Measurements from ENCODE around the gene LRFN4.
"Not testable (repeated sequence)": the region's sequence is repeated elsewhere in the genome, so short reads cannot be mapped to it uniquely, and the experiment has no call there.

The LRFN4 gene

DNA sequence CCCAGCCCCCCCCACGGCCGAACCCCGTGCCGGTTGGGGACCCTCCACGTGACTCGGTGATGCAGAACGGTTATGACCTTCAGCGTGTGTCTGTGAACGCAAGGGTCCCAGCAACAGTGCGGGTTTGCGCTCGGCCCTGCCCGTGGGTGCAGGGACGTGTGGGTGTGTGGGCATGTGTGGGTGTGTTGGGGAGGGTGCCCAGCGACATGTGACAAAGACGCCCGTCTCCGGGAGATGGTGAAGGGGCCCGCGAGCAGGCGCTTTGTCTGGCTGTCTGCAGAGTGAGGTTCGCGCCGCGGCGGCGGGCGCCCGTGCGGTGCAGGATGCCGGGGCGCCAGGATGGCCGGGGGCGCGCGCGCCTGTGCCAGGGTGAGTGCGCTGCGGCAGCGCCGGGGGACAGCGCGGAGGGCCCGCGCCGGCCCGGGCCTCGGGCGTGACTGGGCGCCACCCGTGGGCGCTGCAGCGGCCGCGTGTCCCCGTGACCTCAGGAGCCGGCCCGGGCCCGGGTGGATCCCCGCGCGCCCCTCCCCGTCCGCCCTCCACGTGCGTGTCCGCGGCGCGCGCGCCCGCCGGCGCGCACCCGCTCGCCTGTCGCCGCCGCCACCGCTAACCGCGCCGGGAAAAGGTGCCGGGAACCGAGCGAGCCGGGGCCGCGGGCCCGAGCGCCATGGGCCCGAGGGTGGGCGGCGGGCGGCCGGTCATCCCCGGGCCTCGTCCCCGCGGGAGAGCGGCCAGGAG is at the start of gene LRFN4:
Gene LRFN4, plus strand, starts transcription at position 569 of the 738 bp plus-strand sequence. CDS start 681 bp downstream, outside the sequence.
- peak; percentile 88 for DNase-seq

DNA sequence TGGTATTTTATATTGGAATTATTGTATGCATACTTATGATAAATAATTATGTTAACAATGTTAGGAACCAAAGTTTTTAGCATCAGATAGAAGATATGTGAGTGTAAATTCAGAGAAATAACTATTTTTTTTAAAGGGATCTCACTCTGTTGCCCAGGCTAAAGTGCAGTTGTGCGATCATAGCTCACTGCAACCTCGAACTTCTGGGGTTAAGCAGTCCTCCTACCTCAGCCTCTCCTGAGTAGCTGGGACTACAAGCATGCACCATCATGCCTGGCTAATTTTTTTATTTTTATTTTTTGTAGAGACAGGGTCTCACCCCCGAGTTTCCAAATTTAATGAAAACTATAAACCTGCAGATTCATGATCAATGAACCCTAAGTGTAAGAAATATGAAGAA is 47.3 kb upstream of the LRFN4 start:
- no peak for DNase-seq

DNA sequence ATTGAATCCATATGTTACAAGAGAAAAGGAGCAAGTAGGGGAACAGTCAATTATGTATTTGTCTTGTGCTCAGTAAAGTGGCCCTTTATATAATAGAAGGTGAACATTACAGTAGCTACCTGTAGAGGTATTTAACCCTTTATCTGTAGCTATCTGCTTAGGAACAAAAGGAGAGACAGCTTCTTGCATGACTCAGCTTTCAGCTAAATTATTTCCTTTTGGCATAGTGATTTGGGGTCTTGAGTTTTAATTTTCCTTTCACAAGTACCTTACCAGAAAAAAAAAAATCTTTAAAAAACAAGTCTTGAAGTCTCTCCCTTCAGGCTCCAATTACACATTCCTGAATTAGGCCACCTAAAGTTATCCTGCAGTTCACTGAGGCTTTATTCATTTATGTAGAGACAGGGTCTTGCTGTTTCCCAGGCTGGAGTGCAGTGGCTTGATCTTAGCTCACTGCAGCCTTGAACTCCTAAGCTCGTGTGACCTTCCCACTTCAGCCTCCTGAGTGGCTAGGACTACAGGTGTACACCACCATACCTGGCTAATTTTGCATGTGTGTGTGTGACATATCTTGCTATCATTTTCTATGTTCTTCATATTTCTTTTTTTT is 46.2 kb upstream of the LRFN4 start:
- DNase-seq = no peak

DNA sequence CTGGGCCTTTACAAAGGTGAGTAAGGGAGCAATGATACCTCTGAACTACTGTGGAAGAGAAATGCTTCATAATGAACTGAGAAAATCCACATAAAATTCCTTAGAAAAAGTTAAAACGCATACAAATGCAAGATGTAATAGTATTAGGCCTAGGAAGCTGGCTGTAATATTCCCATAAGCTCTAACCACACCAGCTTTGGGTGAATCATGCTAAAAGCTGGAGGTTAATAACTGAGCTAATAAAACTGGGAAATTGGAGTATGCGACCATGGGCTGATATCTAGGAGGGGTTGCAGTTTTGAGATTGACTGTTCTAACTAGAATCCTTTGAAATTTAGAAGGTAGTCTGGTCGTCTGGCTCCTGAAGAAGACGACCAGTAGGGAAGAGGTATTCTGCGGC is 42.2 kb upstream of the LRFN4 start:
- no peak for DNase-seq

DNA sequence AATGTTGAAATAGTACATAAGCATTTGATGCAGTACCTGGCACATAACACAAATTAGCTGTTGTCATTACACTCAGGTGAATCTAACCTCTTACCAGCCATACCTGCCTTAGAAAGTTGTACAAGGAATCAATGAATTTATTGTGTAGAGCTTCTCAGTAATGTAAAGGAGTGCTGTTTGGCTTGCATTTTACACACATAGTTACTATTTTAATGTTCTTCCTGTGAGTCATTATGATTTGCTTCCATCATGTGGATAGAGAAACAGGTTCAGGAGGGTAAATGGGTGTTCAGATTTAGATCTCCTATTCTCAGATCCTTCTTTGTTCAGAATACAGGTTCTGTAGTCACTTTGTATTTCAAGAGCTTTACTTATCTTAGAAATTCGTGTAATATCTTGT is 41.2 kb upstream of the LRFN4 start:
- DNase-seq = no peak

DNA sequence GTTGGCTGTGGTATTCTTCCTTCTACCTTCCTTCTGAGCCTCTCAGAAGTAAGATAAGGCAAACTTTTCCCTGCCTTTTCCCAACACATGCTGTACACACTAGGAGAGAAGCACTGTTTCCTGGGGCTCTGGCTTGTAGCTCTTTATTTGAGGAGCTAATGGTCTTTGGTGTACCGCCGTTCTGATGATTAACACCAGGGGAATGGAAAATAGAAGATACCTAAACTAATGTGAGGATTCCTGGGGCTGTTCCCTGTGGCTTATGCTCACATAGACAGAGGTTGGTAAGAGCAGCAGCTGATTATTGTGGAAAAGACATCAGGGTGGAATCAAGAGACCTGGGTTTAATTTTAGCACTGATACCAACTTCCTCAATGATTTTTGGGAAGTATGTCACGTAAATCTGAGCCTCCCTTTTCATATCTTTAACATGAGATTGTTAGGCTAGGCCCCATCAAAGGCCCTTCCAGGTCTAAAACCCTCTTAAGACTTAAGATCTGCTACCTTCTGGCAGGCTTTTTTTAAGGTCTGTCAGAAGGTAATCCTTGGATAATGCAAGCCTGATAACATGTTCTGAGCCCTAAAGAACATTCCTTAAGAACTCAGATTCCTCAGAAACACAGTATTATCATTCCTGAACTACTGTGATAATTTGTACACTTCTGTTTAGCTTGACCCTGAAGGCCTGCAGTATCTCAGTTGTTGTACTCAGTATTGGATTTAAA is 38.5 kb upstream of the LRFN4 start:
- DNase-seq = no peak

DNA sequence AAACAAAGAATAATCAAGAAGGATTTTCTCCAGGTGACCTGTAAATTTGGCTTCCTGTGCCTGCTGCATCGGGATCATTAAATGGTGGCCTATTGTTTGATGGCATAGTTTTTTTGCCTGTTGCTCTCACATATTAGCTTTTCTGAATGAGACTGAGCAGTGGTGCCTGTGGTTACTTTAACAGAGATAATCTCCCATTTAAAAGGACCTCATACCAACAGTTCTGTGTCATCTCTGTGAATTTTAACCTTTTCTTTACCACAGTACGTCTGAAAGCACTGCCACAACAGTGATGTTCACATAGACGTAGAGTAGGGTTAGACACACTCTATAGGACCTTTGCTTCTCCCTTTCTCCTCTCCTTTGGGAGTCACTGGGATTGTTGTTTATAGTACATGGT is 36.5 kb upstream of the LRFN4 start:
- no peak for DNase-seq

DNA sequence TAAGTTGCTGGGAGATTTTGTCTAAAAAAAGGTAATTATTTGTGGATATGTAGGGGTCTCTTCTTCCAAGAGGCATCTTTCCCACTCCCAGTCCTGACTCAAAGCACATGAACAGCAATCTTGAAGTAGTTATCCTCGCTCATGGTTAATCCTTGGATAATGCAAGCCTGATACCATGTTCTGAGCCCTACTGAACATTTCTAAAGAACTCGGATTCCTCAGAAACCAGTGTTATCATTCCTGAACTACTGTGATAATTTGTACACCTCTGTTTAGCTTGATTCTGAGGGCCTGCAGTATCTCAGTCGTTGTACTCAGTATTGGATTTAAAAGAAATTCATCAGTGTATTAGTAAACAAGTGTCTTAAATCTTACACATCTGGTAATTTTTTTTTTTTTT is 36.0 kb upstream of the LRFN4 start:
- DNase-seq = no peak

DNA sequence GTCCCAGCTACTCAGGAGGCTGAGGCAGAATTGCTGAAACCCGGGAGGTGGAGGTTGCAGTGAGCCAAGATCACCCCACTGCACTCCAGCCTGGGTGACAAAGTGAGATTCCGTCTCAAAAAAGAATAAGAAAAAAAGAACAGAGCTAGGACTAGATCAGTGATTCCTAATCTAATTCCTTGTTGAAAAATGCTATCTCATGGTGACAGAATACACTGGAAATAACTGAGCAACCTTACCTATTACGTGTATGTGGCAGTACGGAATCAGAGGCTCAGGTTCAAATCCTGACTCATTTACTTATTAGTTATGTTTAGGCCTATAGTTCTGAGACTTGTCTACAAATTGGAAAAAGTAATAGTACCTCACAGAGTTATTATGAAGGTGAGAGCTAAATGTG is 33.2 kb upstream of the LRFN4 start:
- no peak for DNase-seq

DNA sequence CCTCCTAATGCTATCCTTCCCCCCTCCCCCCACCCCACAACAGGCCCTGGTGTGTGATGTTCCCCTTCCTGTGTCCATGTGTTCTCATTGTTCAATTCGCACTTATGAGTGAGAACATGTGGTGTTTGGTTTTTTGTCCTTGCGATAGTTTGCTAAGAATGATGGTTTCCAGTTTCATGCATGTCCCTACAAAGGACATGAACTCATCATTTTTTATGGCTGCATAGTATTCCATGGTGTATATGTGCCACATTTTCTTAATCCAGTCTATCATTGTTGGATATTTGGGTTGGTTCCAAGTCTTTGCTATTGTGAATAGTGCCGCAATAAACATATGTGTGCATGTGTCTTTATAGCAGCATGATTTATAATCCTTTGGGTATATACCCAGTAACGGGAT is 32.3 kb upstream of the LRFN4 start:
- DNase-seq = not testable (repeated sequence)

DNA sequence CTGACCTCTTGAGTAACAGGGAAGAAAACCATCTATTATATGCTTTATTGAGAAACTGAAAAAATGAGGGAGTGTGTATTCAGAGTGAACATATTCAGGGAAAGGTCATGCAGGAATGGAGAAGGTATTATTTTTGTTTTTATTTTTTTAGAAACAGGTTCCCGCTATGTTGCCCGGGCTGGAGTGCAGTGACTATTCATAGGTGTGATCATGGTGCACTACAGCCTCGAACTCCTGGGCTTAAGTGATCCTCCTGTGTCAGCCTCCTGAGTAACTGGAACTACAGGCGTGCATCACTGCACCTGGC is 22.4 kb upstream of the LRFN4 start:
- no peak for DNase-seq

DNA sequence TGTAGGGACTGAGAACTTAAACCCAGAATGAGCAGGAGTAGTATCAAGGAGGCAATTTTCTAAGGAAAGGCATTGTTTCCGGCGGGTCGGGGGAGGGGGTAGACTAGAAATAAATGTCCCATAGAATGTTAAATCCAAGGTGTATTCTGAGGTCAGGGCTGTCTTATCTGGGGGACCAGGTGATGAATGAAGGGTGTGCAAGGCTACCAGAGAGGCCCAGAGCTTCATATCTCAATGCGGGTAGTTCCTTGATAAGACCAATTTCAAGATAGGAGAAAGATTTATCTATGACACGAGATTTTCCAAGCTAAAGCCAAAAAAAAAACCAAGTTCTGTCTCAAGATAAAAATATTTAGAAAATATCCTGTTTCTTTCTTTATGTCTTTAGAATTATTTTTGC is 21.9 kb upstream of the LRFN4 start:
- no peak for DNase-seq

DNA sequence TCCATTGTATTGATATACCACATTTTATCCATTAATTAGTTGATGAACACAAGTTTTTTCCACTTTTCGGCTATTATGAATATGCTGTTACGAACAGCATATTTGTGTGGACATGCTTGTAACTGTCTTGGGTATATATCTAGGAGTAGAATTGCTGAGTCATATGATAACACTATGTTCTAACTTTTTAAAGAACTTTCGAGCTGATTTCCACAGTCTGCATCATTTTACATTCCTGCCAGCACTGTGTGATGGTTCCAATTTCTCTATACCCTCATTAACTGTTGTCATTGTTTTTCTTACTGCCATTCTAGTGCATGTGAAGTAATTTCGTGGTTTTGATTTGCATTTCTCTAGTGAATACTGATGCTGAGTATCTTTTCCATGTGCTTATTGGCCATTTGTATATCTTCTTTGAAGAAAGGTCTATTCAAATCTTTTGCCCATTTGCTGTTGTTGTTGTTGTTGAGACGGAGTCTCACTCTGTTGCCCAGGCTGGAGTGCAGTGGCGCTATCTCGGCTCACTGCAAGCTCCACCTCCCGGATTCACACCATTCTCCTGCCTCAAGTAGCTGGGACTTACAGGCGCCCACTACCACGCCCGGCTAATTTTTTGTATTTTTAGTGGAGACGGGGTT is 21.0 kb upstream of the LRFN4 start:
- no peak for DNase-seq

DNA sequence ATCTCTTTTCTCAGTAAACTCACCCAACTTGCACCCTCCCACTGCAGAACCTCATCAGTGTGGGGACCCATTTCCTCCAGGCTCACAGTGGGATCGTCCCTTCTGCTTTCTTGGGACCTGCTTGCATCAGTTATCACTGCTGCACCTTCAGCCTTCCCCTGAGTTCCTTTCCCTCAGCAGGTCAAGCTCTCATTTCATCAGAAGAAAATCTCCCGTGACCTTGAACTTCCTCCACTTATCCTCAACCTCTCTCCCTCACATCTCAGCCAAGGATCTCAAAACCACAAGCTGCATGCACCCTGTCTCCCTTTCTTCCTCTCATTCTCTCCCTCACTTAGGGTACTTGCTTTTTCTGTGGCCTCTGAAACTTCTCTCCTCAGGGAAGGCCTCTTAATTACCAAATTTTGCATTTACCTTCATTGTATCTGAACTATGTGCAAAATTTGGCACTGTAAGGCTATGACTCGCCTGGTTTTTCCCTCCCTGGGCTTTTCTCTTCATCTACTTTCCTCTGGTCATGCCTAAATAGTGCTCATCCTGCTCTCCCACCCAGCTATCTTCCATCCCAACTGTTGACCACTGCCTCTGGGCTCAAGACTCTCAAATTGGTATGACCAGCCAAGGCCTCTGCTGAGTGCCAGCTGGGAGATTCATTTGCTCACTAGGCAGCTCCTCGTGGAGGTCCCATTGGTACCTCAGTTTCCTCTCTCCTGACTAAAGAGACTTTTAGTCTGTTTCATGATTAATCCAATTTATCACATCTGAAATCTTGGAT is 16.4 kb upstream of the LRFN4 start:
- DNase-seq = no peak

DNA sequence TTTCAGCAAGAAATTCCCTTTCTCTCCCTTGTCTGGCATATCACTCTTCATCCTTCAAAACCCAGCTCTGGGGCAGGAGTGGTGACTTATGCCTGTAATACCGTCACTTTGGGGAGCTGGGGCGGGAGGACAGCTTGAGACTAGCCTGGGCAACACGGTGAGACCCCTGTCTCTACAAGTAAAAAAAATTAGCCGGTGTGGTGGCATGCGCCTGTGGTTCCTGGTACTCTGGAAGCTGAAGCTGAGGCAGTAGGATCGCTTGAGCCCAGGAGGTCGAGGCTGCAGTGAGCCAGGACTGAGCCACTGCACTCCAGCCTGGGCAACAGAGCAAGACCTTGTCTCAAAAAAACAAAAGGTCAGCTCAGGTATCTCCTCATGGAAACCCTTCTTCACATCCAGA is 15.0 kb upstream of the LRFN4 start:
- no peak for DNase-seq

DNA sequence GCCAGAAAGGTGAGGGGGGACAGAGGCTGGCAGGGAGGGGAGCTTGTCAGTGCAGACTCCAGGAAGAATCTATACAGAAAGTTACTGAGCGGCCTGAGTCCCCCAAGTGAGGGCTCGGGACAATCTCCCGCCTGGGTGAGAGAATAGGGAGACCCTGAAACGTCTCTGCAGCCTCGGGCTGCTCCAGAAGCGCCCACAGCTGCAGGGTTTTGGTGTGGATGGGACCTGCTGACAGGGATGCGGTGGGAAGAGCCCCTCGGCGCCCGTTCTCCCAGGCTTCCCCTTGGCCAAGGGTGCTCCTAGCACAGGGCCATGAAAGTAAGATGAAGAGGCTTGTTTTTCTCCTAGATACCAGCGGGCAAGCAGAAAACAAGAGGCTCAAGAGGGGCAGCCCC is 14.4 kb upstream of the LRFN4 start:
- no peak for DNase-seq

DNA sequence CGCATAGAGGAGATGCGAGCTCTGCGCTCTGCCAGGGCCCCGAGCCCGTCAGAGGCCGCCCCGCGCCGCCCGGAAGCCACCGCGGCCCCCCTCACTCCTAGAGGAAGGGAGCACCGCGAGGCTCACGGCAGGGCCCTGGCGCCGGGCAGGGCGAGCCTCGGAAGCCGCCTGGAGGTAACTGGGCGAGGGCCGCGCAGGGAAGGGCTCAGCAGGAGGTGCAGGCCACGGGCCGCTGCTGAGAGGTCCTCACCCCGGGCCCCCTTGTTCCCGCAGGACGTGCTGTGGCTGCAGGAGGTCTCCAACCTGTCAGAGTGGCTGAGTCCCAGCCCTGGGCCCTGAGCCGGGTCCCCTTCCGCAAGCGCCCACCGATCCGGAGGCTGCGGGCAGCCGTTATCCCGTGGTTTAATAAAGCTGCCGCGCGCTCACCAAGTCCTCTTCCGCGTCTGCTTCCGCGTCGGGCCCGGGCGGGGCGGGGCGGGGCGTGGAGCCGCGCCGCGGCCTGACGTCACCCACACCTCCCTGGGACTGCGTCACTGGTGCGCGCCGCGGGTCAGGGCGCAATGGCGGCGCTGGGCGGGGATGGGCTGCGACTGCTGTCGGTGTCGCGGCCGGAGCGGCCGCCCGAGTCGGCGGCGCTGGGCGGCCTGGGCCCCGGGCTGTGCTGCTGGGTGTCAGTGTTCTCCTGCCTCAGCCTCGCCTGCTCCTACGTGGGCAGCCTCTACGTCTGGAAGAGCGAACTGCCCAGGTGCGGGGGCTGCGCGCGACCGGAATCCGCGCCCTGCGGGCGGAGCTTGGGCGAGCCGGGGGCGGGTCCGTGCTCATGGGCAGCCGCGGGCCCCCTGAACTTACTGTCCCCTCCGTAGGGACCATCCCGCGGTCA is 13.7 kb upstream of the LRFN4 start, which contains the start of gene RCE1:
Gene RCE1, plus strand, starts transcription at position 546 of the 880 bp plus-strand sequence. Its CDS starts 15 bp downstream, at position 561.
- DNase-seq = peak; percentile 75

DNA sequence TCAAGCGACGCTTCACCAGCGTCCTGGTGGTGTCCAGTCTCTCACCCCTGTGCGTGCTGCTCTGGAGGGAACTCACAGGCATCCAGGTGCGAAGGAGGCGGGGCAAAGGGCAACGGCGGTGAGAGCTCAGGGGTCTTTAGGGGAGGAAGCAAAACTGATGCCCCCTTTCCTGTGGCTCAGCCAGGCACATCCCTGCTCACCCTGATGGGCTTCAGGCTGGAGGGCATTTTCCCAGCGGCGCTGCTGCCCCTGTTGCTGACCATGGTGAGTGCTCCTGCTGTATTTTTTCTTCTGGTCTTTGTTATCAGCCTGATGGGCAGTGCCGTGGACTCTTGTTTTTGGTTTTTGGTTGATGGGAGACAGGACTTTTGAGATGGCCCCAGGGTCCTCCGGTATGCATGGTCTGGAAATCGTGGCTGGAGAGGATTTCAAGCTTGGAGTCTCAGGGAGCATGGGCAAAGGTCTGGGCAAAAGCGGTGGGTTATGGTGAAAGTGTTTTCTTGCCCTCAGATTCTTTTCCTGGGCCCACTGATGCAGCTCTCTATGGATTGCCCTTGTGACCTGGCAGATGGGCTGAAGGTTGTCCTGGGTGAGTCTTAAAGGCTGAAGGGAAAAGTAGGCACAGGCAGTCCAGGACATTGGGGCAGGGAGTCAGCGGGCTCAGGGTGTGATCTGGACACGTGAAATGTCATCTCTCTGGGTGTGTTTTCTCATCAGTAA is 12.9 kb upstream of the LRFN4 start:
- DNase-seq = no peak

DNA sequence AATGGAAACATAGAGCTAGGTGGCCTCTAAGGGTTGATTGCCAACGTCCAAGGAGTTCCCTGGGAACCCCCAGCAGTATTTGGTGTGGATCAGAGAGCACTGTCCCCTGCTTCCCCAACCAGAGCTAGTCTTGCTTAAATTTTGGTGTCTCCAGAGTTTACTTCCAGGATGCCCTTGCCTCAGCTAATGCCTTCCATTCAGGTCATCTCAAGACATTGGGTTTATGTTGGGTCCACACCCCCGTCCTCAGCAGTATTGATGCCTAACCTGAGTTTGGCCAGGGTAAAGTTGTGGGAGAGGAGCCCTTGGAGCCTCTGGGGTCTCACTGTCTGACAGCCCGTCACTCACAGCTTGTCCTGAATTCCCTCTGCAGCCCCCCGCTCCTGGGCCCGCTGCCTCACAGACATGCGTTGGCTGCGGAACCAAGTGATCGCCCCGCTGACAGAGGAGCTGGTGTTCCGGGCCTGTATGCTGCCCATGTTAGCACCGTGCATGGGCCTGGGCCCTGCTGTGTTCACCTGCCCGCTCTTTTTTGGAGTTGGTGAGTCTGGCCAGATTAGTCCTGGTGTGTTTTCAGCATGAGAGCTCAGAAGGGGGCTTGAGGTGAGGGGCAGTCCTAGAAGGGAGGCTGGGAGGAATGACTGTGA is 12.2 kb upstream of the LRFN4 start:
- DNase-seq = no peak

DNA sequence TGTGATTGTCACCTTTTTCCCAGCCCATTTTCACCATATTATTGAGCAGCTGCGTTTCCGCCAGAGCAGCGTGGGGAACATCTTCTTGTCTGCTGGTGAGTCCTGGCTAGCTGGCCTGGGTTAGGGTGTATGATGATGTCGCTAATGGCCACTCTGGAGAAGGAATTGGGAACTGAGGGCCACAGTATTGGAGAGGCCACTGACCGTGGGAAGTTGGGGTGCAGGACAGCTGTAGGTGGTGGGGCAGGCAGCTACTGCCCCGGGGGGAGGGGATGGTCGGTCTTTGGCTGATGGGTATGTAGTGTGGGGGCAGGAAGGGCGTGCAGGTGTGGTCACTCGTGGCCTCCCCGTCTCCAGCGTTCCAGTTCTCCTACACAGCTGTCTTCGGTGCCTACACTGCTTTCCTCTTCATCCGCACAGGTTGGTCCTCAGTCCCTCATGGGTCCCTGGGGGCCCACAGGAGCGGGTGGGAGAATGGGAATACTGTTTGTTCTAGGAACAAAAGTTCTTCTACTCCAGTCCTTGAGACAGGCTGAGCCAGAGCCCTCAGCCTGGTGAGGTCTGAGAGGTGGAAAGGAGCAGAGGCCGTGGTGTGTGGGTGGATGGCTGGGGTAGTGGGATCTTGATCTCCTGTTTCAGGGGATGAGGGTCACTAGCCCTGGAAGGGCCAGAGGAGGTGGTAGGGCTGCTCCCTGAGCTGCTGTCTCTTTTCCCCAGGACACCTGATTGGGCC is 11.6 kb upstream of the LRFN4 start:
- DNase-seq = no peak

Measured in NCI-H526 treated with DMSO at 0.1 percent for 48 hours (cell line).